NCI-H2107 treated with DMSO at 0.1 percent for 48 hours (cell line): ENCODE measurements around the gene HOXB8.

Source experiments
- DNase-seq: peaks from one replicate; lab custom pipeline; 2025; ENCODE audit not compliant: unreplicated experiment; lab: John Stamatoyannopoulos, UW

Gene HOXB8

GRCh38 chr17:48586355-48587258 is 28.5 kb downstream of the HOXB8 start:
- DNase-seq, result no peak

DNA sequence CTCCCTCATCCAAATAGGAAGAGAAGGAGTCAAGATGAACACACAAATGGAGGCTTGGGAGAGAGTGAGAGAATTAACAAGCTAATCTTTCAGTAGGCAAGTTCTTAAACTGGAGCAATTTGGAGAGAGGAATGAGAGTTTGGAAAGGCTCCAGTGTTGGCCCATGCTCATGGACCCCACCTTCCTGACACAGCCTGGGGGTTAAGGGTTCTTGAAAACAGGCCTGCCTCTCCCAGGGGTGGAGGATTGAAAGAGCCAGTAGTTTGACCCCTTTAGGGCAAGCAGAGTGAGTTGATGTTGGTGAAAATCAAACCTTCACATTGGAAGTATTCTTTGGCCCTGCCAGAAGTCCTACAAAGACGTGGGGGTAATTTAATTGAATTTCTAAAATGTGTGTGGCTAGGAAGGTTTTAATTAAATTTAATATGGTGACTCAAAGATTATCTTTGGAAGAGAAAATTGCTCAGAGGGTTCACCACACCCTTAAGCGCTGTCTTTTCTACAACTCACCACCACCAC is 30.8 kb downstream of the HOXB8 start:
- no peak for DNase-seq

DNA sequence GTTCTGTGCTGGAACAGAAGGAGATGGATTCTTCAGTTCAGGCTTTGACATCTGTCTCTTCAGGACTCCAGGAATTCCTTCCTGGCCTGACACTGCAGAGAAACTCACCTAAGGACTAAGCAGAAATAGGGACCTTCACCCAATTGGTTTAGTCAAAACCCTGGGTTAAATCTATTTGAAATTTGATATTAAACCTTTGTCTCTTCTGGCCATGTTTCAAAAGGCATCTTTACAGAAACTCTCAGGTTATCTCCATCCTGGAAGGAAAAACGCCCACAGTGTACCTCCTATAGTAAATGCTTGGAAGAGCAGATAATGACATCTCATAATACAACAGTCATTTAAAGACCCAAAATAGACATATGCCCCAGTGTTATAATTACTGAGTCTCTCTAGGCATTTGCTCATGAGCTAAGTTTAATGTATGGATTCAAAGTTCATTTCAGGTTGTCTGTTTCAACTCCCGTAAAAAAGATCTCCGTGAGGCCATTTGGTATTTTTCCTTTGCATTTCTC is 31.3 kb downstream of the HOXB8 start:
- no peak for DNase-seq

DNA sequence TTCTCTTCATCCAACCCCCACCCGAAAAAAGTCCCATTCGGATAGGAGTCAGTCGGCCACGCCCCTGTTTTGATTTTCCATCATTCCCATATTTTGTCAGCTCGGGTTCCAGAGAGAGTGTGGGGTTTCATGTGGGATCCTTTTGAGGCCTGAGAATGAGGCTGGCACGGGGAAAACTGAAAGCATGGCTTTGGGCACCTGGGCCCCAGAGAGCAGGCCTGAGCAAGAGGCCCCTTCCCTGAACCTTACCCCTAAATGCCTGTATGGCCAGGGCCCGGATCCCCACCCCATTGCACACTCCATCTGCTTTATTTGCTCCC is 32.4 kb downstream of the HOXB8 start:
- peak; percentile 57 for DNase-seq

DNA sequence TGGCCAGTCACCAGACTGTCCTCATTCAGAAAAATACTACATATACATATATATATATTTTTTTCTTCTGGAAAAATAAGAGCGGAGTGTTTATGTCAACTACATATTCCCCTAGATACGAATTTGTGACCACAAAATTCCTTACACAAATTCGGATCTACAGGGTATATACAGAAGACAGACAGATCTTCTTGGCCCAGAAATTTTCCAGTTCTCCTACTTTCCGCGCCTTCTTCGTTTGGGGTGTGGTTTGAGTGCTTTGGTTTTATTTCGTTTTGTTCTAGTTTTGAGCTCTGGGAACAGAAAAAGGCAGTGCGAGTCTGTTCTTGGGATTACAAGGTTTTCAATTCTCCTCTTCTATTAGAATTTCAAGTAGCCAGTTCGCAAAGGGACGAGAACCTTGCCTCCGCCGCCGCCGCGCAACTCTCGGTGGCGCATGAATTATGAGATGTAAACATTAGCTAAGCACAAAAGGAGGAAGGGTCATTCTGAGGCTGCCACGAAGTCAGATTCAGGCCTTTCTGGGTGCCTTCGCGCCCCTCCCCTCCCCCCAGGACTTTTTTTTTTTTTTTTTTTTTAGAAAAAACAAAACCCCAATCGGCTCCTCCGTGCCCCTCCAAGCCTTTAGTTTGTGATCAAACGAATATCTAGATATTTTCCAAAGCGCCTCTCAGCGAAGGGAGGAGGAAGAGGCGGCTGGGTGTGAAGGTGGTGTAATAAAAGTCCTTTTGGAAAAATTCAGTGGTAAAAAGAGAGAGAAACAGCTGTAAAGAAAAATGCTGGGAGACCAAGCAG is 35.1 kb downstream of the HOXB8 start:
- DNase-seq, result no peak

DNA sequence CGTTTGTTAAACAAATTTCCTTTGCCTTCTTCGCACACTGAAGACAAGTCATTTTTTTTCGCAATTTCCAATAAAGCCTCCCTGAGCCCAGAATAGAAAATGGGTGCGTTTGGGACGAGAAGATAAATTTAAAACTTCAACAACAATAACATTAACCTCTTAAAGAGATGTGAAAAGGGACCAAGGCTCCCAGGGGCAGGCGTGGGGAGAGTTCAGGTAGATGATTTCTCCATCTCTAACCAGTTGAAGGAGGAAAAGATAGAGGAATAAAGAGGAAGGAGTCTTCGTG is 35.7 kb downstream of the HOXB8 start:
- peak; percentile 71 for DNase-seq

DNA sequence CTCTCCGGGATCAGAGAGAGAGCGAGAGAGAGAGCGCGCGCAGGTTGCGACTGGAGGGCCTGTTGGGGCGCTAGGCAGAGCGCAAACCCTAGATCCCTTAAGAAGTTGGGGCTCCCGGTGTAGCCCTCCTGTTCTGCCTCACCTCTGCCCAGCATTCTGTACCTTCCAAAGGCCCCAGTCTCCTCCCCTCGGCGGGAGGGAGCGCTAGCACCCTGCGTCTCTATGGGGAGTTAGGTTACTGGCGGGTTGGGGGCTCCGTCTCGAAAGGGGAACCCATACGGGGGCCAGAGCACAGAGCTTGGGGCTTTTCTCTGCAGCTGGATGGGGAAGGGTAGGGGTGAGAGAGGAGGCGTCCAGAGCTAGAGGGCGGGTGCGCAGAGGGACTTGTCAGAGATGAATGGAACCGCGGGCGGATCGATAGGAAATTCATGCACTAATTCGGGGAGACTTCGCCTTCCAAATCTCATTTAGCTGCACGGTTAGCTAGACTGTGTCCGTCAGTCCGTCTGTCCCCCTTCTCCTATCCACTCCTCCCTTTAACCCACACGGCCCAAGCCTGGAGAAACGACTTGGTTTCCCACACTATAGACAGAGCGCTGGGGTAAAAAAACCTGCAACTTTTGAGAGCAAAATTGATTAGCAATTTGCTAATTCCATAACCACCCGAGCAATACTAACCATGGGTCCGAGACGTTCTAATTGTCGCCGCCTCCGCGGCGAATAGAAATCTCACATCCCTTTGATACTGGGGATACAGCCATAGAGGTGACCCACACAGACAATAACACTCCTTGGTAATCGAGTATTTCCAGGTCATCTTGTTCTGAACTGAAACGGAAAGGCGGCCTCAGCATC is 36.2 kb downstream of the HOXB8 start:
- DNase-seq, result peak; percentile 71

GRCh38 chr17:48577946-48578615 is 37.0 kb downstream of the HOXB8 start, which contains the start of gene HOXB4:
TSS of gene HOXB4 (minus strand) at chr17:48578350. CDS start at chr17:48578319, 31 bp downstream.
- peak; percentile 82 for DNase-seq

GRCh38 chr17:48577330-48577945 is 37.7 kb downstream of the HOXB8 start:
- no peak for DNase-seq

GRCh38 chr17:48576479-48577309 is 38.4 kb downstream of the HOXB8 start:
- no peak for DNase-seq

DNA sequence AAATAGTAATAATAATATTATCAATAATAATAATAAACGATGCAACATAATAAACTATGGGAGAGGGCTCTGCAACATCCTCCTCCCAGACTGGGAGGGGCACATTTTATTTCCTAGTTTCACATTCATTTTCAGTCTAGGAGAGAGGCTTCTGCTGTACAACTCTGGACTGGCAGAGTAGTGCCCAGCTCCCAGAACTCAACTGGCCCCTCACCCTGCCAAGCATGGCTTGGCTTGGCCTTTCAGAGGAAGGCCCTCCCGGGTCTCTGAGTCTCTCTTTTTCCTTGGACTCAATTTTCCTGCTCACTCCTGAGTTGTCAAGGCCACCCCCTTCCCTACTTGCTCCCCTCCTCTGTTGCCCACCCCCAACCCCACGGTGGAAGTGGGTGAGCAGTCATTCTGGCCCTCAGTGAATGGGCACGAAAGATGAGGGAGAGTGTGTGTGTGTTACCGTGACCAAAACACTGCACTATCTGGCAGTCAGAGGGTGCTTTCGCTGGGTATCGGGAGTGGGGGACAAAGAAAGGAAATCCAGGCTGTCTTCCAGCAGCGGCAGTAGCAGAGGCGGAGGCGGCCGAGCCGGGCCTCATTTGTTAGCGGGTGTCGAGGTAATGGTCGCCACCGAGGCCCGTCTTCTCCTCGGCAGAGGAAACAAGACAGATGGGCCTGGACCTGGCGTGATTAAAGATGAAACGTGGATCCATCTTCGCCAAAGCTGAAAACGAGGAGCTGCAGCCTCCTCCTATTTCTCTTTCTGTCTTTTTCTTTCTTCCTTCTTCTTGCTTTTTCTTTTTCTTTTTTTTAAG is 39.2 kb downstream of the HOXB8 start:
- no peak for DNase-seq

- peak; percentile 81 for DNase-seq
Observed at GRCh38 chr17:48575066-48575582, 40.0 kb downstream of the HOXB8 start.

GRCh38 chr17:48574505-48575065 is 40.5 kb downstream of the HOXB8 start:
- no peak for DNase-seq

DNA sequence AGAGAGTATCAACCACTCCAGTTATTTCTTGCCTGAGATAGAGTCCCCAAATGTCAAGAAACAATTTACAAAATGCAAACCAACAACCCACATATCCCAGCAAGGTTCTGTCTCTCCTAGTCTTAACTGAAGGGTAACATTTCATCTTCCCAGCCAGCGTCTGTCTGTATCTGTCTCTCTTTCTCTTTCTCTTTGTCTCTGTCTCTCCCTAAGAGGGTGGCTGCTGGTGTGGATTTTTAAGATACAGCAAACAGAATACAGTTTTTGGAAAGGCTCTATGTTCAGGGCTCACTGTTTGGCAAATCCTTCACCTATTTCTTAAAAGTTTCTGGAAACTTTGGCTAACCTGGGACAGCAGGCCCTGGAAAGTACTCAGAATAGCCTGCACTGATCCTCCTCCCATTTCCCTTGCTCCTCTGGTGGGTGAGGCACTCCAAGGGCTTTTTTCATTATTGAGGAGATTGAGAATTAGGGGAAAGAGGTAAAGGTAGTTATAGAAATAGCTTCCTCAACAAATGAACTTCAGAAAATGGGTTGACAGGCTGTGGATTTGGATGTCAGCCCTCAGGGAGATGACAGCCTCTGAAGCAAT is 43.2 kb downstream of the HOXB8 start:
- DNase-seq, result no peak

DNA sequence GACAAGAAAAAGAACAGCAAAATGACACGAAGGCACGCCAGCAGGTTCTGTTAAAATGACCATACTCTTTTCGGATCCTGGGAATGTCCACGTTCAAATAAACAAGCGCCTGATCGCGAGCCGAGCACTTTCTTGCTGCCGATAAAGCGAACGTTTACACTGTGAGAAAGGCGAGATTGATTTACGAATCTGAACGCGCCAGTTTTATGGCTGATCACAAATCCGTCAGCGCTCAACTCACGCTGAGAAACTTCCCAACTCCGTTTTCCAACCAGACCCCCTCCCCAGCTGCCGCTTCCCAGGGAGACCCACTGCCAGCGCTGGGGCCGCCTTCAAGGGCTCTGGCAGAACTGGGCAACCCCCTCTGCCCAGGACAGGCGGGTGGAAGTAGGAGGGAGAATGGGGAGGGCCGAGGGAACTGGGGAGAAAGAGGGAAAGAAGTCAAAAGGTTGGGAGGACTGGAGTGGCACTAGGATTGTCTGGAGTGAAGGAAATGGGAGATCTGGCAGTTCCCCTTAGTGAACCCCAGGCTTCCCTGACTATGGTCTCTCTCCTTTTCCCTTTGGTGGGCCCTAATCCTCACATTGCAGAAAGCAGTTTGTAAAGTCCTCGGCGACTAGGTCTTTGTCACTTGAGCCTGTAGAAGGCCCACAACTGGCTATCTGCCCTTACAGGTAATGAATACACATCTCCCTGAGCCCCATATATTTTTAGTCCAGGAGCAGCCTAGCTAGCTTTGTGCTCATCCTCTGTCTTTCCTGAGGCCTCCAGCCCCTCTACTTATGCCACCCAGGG is 43.9 kb downstream of the HOXB8 start:
- no peak for DNase-seq

- DNase-seq, result no peak
Observed at GRCh38 chr17:48570325-48571023, 44.6 kb downstream of the HOXB8 start.
